GM21423 (cell line): Measurements from ENCODE around the gene DEFB131B.
"Not testable (repeated sequence)": the region's sequence is repeated elsewhere in the genome, so short reads cannot be mapped to it uniquely, and the experiment has no call there.

ENCODE experiments used
- ATAC-seq: cut with Tn5 transposase; IDR thresholded peaks from one replicate; pipeline ENCODE4 v1.9.1; 2021; ENCODE audit warnings: mild to moderate bottlenecking, moderate library complexity; ENCODE audit not compliant: unreplicated experiment

DEFB131B gene

GRCh38 chr11:71878059-71878458, at the start of gene DEFB131B:
Gene DEFB131B, plus strand, starts transcription at chr11:71878453. Its CDS starts 0 bp downstream, at chr11:71878453.
- not testable (repeated sequence) for ATAC-seq

GRCh38 chr11:71829247-71829646, 49.0 kb upstream of the DEFB131B start:
- not testable (repeated sequence) for ATAC-seq

- ATAC-seq, result not testable (repeated sequence)
Measured at GRCh38 chr11:71829686-71830085, 48.6 kb upstream of the DEFB131B start.

GRCh38 chr11:71832811-71833210, 45.4 kb upstream of the DEFB131B start, which contains the start of gene DEFB108B:
Gene DEFB108B, plus strand, starts transcription at chr11:71833200. Its CDS starts 0 bp downstream, at chr11:71833200.
- not testable (repeated sequence) for ATAC-seq

GRCh38 chr11:71842720-71843119, 35.5 kb upstream of the DEFB131B start:
- not testable (repeated sequence) for ATAC-seq

GRCh38 chr11:71843355-71843754, 34.9 kb upstream of the DEFB131B start:
- ATAC-seq, result not testable (repeated sequence)

- ATAC-seq, result no peak
Measured at GRCh38 chr11:71843858-71844257, 34.4 kb upstream of the DEFB131B start.

GRCh38 chr11:71853895-71854294, 24.4 kb upstream of the DEFB131B start:
- not testable (repeated sequence) for ATAC-seq

- ATAC-seq, result not testable (repeated sequence)
Measured at GRCh38 chr11:71855880-71856279, 22.4 kb upstream of the DEFB131B start.

GRCh38 chr11:71860835-71861234, 17.4 kb upstream of the DEFB131B start:
- ATAC-seq, result not testable (repeated sequence)

GRCh38 chr11:71863978-71864627, 14.2 kb upstream of the DEFB131B start:
- not testable (repeated sequence) for ATAC-seq

GRCh38 chr11:71867209-71867608, 11.0 kb upstream of the DEFB131B start:
- ATAC-seq, result not testable (repeated sequence)

- not testable (repeated sequence) for ATAC-seq
Measured at GRCh38 chr11:71869931-71870330, 8.3 kb upstream of the DEFB131B start.

GRCh38 chr11:71870661-71871060, 7.6 kb upstream of the DEFB131B start:
- not testable (repeated sequence) for ATAC-seq

GRCh38 chr11:71876262-71876661, 2.0 kb upstream of the DEFB131B start:
- not testable (repeated sequence) for ATAC-seq

GRCh38 chr11:71885806-71886205, 7.6 kb downstream of the DEFB131B start:
- ATAC-seq, result not testable (repeated sequence)

GRCh38 chr11:71888335-71889010, 10.2 kb downstream of the DEFB131B start:
- not testable (repeated sequence) for ATAC-seq

- not testable (repeated sequence) for ATAC-seq
Measured at GRCh38 chr11:71889181-71889872, 11.1 kb downstream of the DEFB131B start.

GRCh38 chr11:71895961-71896360, 17.7 kb downstream of the DEFB131B start:
- ATAC-seq, result no peak

GRCh38 chr11:71901137-71901536, 22.9 kb downstream of the DEFB131B start:
- ATAC-seq, result not testable (repeated sequence)

- ATAC-seq, result no peak
Measured at GRCh38 chr11:71908218-71908617, 30.0 kb downstream of the DEFB131B start.
